Stimulated activated effector memory CD8-positive, alpha-beta T cell treated with anti-CD3 and anti-CD28 coated beads, Interleukin-12 subunit alpha, Interleukin-12 subunit beta, amount 100 ng/mL, for 72 hours (primary cell): ENCODE results near the gene ASPDH.

ENCODE experiments used
- ATAC-seq: fragments of 150-1000 bp; cut with Tn5 transposase; 2 replicates; pipeline ENCODE4 v1.10.0; 2021
- DNase-seq, 2 donors: peaks; one replicate each; pipeline ENCODE4 v3.0.0; 2021 to 2022; ENCODE audit warnings: low spot score in 2 of 2
- H3K27ac Mint-ChIP-seq: one replicate; pipeline ENCODE4 v1.8.0; 2022; ENCODE audit warnings: mild to moderate bottlenecking, mixed read lengths
- H3K36me3 Mint-ChIP-seq: one replicate; pipeline ENCODE4 v1.8.0; 2022; ENCODE audit warnings: mild to moderate bottlenecking, mixed read lengths
- H3K4me1 Mint-ChIP-seq: one replicate; pipeline ENCODE4 v1.8.0; 2022; ENCODE audit warnings: mixed read lengths
- H3K4me3 Mint-ChIP-seq: one replicate; pipeline ENCODE4 v1.8.0; 2022; ENCODE audit warnings: mild to moderate bottlenecking, mixed read lengths
- H3K9me3 Mint-ChIP-seq: one replicate; pipeline ENCODE4 v1.8.0; 2022; ENCODE audit warnings: mixed read lengths

Gene ASPDH

DNA sequence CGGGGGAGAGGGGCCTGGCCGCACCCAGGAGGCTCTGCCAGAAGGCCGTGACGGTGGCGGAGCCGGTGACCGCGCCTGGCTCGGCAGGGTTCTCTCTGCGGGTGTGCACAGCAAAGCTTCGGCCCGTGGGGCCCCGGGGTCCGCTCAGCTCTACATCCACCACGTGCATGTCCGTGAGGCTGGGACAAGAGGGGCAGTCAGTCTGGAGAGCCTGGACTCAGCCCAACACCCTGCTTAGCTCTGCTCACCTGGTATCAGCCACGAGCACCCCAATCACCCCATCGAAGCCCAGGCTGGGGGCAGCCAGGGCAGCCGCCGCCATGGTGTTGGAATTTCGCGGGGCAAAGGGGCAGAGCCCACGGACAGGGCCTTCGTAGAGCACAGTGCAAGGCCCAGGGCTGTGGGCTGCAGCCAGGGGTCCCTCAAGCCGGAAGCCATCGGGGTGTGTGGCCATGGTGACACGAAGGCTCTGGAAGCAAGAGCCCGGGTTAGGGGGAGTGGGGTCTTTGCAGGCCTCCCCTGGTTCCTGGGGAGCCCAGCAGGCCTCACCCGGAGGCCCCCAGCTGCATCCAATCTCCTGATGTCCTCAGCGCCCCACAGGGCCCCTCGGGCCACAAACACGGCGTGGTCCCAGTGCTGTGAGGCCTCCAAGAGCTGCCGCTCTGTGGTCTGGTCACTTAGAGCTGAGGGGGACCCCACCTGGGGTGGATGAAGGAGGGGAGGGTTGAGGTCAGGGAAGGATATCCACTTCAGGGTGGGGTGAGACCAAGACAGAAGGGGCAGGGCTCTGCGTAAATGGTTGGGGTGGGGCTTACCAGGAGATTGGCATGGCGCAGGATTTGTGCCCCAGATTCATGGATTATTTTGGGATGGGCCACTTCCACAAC, 1.4 kb downstream of the ASPDH start:
- peaks cover 41% of the 10 kb centered on the region for H3K4me1 Mint-ChIP-seq
- DNase-seq (no peak), ATAC-seq (no peak)
- H3K9me3 Mint-ChIP-seq, result no peaks in the 10 kb centered on the region
- peaks cover 52% of the 10 kb centered on the region for H3K36me3 Mint-ChIP-seq
- H3K4me3 Mint-ChIP-seq, result peak overlapping the region; percentile 83
- H3K27ac Mint-ChIP-seq, result peak overlapping the region; percentile 96

DNA sequence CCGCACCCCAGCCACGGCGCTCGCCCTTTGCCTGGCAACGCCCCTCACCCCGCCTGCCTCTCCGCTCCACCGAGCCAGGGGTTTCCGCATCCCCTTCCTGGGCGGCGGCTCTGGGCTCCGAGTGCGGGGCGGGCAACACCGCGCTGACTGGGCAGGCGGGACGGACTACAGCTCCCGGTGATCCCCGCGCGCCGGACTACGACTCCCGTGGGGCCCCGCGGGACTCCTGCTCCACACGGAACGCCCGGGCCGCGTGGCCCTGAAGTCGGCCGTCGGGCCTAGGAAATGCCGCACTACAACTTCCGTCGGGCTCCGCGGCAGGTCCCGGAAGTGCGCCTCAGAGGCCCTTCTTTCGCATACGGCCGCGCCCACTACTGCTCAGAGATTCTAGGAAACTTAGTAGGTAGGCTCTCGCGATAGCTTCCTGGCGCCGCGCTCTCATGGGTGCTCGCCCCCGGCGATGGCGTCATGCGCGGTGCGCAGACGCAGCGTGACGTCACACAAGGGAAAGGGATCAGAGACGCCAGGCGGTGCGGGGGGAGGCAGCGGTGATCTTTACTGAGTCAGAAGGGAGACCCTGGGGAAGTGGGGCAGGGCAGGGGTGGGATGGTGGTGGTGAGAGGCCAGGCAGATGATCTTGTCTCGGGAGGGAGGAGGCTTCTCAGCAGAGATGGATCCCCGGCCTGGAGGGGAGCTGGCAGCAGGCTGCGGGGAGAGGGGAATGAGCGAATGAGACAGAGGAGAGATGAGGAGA, 2.5 kb downstream of the ASPDH start, which contains the start of gene JOSD2:
Gene JOSD2 (minus strand): TSS at position 123 of the 754 bp plus-strand sequence. CDS start 760 bp downstream, outside the sequence.
- ATAC-seq (peak; percentile 92), DNase-seq (peak; percentile 90 to 96)
- Mint-ChIP-seq H3K27ac (peak within 1 kb of the TSS; percentile 96), H3K36me3 (peaks cover 60% of the 10 kb centered on the region), H3K4me3 (peak within 1 kb of the TSS; percentile 83), H3K4me1 (peaks cover 47% of the 10 kb centered on the region), H3K9me3 (no peaks in the 10 kb centered on the region)

DNA sequence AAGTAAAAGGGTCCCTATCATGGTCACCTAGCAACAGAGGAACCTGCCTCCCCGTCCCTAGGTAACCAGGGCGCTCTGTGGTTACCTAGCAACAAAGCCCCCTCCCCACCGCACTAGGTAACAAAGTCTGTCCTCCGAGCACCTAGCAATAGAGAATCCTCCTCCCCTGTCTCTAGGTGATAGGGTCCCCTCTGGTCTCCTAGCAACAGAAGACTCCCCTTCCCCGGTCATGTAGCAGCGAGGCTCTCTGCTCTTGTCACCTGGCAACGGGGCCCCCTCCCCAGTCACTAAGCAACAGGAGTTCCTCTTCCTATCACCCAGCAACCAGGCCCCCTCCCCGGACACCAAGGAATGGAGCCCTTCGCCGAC, 3.0 kb downstream of the ASPDH start:
- DNase-seq, result no peak
- no peak for ATAC-seq
- Mint-ChIP-seq H3K9me3 (no peaks in the 10 kb centered on the region), H3K4me3 (peak overlapping the region; percentile 83), H3K4me1 (peaks cover 47% of the 10 kb centered on the region), H3K27ac (peak overlapping the region; percentile 96), H3K36me3 (peaks cover 60% of the 10 kb centered on the region)

DNA sequence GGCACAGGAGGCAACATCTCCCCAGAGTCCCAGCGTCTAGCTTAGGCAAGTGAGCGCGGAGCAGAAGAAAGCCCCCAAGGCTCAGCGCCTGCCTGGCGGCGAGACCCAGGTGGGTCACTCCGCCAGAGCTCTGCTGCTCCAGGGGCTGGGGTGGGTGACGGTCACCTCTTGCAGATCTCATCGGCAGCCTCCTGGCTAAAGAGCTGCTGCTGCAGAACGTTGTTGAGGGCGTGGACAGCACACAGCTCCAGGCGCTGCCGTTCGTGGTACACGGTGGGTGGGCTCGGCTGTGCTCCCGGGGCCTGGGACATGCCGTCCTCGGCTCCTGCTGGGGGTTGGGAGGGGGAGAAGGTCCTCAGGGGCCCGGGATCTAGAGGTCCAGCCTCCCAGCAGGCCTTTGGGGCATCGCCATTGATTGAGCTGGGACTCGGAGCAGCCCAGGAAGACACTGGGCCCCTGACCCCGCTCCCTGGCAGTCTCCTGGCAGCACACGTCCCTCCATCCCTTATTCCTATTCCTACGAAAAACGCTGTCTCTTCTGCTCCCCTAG, 3.5 kb downstream of the ASPDH start:
- Mint-ChIP-seq H3K9me3 (no peaks in the 10 kb centered on the region), H3K4me1 (peaks cover 47% of the 10 kb centered on the region), H3K27ac (peak overlapping the region; percentile 96), H3K36me3 (peaks cover 60% of the 10 kb centered on the region), H3K4me3 (peak overlapping the region; percentile 83)
- DNase-seq (no peak), ATAC-seq (no peak)

DNA sequence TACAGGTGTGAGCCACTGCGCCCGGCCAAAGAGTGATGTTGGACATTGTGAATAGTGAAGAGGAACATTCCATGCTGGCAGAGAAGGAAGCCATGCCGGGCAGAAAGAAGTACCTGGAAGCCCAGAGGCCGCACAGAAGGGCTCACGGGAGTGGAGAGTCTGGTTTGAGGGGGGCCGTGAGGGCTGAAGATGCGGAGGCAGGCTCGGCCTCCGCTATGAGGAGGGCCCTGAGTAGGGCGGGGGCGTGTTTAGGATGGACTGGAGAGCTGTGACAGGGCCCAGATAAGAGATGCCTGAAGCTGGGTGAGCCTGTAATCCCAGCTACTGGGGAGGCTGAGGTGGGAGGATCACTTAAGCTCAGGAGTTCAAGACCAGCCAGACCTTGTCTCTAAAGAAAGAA, 4.3 kb downstream of the ASPDH start:
- Mint-ChIP-seq H3K36me3 (peaks cover 57% of the 10 kb centered on the region), H3K27ac (no peak overlapping the region), H3K4me3 (peak overlapping the region; percentile 83), H3K4me1 (peaks cover 47% of the 10 kb centered on the region), H3K9me3 (no peaks in the 10 kb centered on the region)
- no peak for DNase-seq
- no peak for ATAC-seq

DNA sequence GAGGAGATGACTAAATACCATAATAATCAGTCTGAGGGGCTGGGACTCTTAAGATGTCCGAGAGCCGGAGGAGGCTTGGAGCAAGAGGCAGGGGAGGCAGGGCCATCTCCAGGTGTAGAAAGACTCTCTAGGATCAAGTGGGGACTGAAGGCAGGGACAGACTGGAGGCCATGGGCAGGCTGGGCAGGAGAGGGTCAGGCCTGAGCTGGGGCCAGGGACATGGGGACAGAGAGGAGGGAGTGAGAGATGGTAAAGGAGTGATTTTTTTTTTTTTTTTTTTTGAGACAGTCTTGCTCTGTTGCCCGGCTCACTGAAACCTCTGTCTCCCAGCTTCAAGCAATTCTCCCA, 4.9 kb downstream of the ASPDH start:
- ATAC-seq (no peak), DNase-seq (no peak)
- peaks cover 56% of the 10 kb centered on the region for H3K36me3 Mint-ChIP-seq
- peaks cover 47% of the 10 kb centered on the region for H3K4me1 Mint-ChIP-seq
- peak overlapping the region; percentile 63 for H3K27ac Mint-ChIP-seq
- peak overlapping the region; percentile 83 for H3K4me3 Mint-ChIP-seq
- no peaks in the 10 kb centered on the region for H3K9me3 Mint-ChIP-seq

DNA sequence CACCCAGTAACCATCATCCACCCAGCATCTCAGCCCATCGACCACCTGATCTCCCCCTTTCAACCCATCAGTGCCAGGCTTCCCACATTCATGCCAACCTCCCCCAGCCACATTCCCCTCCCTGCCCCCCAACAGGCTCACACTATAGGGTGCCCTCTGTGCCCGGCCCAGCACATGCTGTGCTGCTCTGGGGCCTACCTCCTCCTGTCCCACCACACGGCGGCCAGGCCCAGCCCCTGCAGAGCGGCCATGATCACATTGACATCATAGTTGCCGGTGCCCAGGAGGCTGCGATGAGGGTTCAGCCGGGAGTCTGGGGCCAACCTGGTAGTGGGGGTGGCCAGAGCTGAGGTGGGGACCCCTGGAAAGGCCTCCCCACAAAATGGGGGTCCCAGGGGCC, 6.3 kb downstream of the ASPDH start:
- Mint-ChIP-seq H3K27ac (peak overlapping the region; percentile 63), H3K9me3 (no peaks in the 10 kb centered on the region), H3K36me3 (peaks cover 46% of the 10 kb centered on the region), H3K4me1 (peaks cover 42% of the 10 kb centered on the region), H3K4me3 (no peak overlapping the region)
- DNase-seq (no peak), ATAC-seq (no peak)

DNA sequence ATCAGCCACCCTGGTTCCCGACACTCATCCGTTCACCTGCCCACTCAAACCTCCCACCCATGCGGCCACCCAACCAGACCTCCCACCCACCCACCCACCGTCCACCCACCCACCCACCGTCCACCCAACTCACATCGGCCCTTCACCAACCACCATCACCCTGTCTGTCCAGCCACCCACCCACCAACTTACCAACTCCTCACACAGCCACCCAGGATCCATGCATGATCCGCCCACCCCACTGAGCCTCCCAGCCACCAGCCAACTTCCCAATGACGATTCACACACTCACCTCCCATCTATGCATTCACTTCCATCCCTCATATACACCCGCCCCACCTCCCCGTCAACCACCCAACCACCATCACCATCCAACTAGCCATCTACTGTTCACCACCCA, 7.0 kb downstream of the ASPDH start:
- Mint-ChIP-seq H3K27ac (no peak overlapping the region), H3K9me3 (no peaks in the 10 kb centered on the region), H3K4me3 (no peak overlapping the region), H3K36me3 (peaks cover 43% of the 10 kb centered on the region), H3K4me1 (peaks cover 38% of the 10 kb centered on the region)
- DNase-seq (no peak), ATAC-seq (no peak)

DNA sequence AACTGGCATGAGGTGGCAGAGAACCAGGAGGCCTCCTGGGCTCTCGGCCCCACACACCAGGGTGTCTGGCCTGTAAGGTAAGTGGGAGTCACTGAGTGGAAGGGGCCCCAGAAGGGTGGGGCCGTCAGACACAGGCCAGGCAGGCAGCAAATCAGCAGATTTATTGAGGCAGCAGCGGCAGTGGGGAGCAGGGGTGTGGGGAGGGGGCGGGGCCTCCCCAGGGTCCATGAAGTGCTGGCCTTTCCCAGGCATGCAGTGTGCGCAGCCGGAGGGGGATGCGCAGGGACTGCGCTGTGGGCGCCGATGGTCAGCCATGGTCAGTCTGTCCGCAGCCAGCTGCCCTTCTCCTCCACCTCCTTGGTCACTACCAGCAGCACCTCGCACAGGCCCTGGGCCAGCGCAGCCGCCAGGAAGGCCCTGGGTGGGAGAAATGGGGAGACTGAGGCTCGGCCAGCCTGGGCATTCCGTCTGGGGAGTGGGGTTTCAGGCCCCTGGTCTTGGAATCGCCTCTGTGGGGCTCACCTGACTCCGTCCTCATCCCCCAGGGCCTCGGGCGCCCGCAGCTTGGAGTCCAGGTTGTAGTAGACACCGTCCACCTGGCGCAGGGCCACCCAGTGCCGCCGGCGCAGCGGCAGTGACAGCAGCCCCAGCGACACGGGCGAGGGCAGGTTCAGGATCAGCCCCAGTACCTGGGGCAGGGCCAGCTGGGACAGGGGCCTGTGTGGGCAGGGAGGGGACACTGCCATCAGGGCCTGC, 7.7 kb downstream of the ASPDH start:
- no peak for DNase-seq
- Mint-ChIP-seq H3K4me1 (peaks cover 32% of the 10 kb centered on the region), H3K36me3 (peaks cover 36% of the 10 kb centered on the region), H3K9me3 (no peaks in the 10 kb centered on the region), H3K27ac (no peak overlapping the region), H3K4me3 (no peak overlapping the region)
- ATAC-seq, result no peak

DNA sequence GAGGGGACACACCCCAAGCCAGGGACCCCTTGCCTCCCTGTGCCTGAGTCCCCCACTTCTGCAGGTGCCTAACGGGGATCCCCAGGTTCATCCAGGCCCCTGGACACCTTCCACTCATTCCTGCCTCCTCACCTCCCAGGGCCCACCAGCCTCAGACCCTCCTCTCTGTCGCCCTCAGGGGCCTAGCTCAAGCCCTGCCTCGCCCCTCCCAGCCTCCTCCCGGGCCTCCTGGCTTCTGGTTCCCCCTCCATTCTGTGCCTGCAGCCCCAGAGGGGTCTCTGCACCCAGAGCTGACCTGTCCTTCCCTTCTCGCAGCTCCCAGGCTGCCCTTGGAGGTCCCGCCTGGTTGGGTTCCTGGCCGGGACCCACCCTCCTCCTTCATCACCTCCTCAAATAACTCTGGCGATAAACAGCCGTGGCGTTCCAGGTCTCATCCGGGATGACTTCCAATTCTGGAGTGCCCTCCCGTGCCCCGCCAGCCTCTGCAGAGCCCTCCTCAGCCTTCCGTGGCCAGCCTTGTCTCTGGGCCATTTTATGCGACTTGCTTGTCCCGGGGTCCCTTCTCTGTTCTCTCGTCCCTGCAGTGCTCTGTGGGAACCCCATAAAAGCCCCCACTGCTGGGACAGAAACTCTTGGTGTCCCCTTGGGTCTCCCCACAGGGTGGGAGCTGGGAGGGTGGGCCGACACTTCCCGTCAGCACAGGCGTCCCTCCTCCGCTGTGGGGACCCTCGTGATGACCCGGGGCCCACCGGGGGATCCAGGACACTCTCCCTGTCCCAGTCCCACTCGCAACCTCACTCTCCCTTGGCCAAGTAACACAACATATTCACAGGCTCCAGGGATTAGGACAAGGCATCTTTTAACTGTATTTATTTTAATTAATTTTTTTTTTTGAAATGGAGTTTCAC, 11.9 kb downstream of the ASPDH start:
- H3K9me3 Mint-ChIP-seq, result no peaks in the 10 kb centered on the region
- DNase-seq, result no peak
- no peak overlapping the region for H3K4me3 Mint-ChIP-seq
- ATAC-seq, result no peak
- H3K36me3 Mint-ChIP-seq, result peaks cover 3% of the 10 kb centered on the region
- H3K27ac Mint-ChIP-seq, result peak overlapping the region; percentile 41
- H3K4me1 Mint-ChIP-seq, result peaks cover 1% of the 10 kb centered on the region

DNA sequence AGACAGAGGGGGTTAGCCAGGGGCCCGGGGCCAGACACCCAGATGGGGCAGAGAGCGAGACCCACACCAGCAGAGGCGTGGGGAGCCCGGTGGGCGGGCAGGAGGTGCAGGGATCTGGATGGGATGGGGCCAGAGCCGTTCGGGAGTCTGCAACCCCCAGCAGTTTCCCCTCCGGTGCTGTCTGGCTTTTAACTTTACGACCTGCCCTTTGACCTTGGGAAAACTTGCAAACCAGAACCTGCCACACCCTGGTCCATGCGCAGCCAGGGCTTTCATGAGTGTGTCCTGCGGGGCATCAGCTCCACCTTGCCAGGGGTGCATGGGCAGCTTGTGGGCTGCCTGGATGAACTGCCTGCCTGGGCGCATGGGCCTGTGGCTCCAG, 12.5 kb downstream of the ASPDH start:
- no peaks in the 10 kb centered on the region for H3K36me3 Mint-ChIP-seq
- H3K4me1 Mint-ChIP-seq, result no peaks in the 10 kb centered on the region
- DNase-seq (no peak), ATAC-seq (peak; percentile 9)
- no peaks in the 10 kb centered on the region for H3K9me3 Mint-ChIP-seq
- no peak overlapping the region for H3K4me3 Mint-ChIP-seq
- H3K27ac Mint-ChIP-seq, result no peak overlapping the region

DNA sequence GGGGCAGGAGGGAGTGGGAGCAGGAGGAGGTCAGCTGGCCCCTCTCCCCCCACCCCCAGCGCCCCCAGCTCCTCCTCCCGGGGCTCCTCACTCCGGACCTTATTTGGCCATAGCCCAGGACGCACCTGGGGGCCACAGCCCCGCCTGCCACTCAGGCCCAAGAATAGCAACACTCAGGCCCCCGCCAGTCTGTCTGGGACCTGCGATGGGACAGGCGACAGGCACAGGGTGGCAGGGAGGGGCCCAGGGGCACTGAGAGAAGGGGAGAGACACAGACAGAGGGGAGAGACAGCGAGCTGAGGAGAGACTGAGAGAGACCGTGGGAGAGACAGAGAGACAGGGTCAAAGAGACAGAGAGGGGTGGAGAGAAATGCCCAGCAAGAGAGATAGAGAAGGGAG, 13.0 kb downstream of the ASPDH start:
- Mint-ChIP-seq H3K36me3 (no peaks in the 10 kb centered on the region), H3K27ac (no peak overlapping the region), H3K4me3 (no peak overlapping the region), H3K9me3 (no peaks in the 10 kb centered on the region), H3K4me1 (no peaks in the 10 kb centered on the region)
- DNase-seq (no peak), ATAC-seq (peak; percentile 47)

DNA sequence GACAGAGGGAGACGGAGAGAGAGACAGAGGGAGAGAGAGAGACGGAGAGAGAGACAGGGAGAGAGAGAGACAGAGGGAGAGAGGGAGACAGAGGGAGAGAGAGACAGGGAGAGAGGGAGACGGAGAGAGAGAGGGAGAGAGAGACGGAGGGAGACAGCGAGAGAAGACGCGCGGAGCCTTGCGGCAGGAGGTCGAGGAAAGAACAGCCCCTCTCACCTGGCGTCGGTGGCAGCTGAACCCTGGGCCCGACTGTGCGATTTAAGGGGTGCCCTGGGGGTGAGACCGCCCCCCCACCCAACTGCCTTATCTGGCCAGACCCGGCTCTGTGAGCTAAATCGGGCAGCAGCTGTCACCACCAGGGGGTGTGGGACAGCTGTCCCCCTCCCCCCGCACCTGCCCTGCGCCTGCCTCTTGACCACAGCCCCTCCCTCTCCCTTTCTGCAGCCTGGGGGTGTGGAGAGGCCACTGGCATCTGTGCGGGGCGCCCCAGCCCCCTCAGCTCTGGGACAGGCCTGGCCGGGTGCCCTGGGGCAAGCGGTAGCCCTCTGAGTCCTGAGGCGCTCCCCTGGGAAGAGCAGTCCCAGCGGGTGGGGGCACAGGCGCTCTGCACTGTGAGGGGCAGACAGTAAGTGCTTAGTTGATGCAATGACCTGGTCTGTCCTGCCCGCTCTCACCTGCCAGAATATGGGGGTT, 13.5 kb downstream of the ASPDH start:
- H3K4me3 Mint-ChIP-seq, result no peak overlapping the region
- DNase-seq (no peak), ATAC-seq (peak; percentile 60)
- no peak overlapping the region for H3K27ac Mint-ChIP-seq
- H3K9me3 Mint-ChIP-seq, result no peaks in the 10 kb centered on the region
- no peaks in the 10 kb centered on the region for H3K4me1 Mint-ChIP-seq
- H3K36me3 Mint-ChIP-seq, result no peaks in the 10 kb centered on the region
